Jurkat, Clone E6-1 (cell line): ENCODE measurements around the gene RNU6-9.

ENCODE experiments used
- DNase-seq: peaks from one replicate; pipeline ENCODE4 v3.0.0-alpha.2; 2011; ENCODE audit warnings: low read depth, low spot score
- H3K4me3 ChIP-seq: 2 replicates; pipeline ENCODE4 v1.5.1; 2011; ENCODE audit warnings: mild to moderate bottlenecking, low read length, control low read depth, moderate library complexity

Gene RNU6-9

DNA sequence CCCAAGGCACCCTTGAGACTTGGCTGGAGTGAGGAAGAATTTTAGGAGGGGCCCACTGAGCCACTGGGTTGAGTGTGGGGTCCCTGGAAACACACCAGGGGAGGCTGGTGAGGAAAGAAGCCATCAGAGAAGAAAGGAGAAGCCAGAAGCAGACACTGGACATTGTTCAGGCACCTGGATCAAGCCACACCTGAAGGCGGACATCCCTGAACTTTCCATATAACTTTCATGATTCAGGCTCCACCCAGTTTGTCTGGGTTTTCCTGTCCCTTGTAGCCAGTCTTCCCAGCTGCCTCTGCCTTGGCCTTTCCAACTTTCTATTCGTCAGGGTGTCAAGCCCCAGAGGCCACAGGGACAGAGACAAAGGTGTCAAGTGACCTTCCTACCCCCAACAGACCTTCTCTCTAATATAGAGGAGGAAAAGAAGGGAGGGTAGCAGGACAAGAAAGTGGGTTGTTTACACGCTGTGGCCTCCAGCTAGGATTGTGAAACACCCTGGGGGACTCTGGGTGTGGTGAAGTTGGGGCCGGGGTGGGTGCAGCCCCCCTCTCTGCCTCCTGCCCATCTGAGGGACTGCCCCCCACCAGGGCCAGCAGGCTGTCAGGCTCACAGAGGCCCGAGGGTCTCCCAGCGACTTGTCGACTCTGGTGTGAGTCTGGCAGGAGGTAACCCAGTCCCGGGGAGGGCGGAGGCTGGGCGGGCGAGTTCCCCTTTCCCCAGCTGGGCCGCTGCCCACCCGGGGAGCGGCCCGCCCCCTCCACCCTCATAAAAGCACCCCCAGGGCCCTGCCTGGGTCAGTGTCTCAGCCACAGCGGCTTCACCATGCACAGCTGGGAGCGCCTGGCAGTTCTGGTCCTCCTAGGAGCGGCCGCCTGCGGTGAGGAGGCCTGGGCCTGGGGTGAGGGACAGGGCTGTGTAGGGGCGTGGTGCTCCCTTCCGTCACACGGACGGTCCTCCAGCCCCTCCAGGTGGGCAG, 34.1 kb upstream of the RNU6-9 start, which contains the start of gene CFD:
CFD (plus strand) TSS at position 797 of the 976 bp plus-strand sequence; CDS start at position 823, 26 bp downstream.
- peak within 1 kb of the TSS; percentile 56 for H3K4me3 ChIP-seq
- no peak for DNase-seq

DNA sequence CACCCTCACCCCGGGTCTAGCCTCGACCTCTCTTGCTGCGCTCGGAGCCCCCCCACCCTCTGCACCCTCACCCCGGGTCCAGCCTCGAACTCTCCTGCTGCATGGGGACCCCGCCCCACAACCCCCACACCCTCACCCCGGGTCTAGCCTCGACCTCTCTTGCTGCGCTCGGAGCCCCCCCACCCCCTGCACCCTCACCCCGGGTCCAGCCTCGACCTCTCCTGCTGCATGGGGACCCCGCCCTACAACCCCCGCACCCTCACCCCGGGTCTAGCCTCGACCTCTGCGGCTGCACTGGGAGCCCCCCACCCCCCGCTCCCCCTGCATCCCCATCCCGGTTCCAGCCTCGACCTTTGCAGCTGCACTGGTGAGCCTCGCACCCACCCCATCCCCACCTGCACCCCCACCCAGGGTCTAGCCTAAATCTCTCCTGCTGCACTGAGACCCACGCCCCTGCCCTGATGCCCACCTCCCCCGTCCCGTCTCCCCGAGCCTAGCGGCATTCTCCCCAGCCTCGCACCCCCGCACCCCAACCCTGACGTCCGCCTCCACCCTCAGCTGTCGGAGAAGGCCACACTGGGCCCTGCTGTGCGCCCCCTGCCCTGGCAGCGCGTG, 32.0 kb upstream of the RNU6-9 start:
- no peak for DNase-seq

GRCh38 chr19:861756-862580, 31.3 kb upstream of the RNU6-9 start:
- no peak overlapping the region for H3K4me3 ChIP-seq
- peak; percentile 62 for DNase-seq

More for the DNA sequence above, 32.0 kb upstream of the RNU6-9 start:
- peak overlapping the region; percentile 56 for H3K4me3 ChIP-seq

GRCh38 chr19:862581-863314, 30.5 kb upstream of the RNU6-9 start:
- H3K4me3 ChIP-seq = no peak overlapping the region
- peak; percentile 46 for DNase-seq

- DNase-seq = no peak
- no peak overlapping the region for H3K4me3 ChIP-seq
Observed at GRCh38 chr19:863315-863620, 30.0 kb upstream of the RNU6-9 start.

GRCh38 chr19:866769-867300, 26.4 kb upstream of the RNU6-9 start:
- no peak overlapping the region for H3K4me3 ChIP-seq
- no peak for DNase-seq

GRCh38 chr19:867301-867793, 25.9 kb upstream of the RNU6-9 start:
- H3K4me3 ChIP-seq = no peak overlapping the region
- no peak for DNase-seq

- H3K4me3 ChIP-seq = no peak overlapping the region
- DNase-seq = no peak
Observed at GRCh38 chr19:867855-868457, 25.3 kb upstream of the RNU6-9 start.

DNA sequence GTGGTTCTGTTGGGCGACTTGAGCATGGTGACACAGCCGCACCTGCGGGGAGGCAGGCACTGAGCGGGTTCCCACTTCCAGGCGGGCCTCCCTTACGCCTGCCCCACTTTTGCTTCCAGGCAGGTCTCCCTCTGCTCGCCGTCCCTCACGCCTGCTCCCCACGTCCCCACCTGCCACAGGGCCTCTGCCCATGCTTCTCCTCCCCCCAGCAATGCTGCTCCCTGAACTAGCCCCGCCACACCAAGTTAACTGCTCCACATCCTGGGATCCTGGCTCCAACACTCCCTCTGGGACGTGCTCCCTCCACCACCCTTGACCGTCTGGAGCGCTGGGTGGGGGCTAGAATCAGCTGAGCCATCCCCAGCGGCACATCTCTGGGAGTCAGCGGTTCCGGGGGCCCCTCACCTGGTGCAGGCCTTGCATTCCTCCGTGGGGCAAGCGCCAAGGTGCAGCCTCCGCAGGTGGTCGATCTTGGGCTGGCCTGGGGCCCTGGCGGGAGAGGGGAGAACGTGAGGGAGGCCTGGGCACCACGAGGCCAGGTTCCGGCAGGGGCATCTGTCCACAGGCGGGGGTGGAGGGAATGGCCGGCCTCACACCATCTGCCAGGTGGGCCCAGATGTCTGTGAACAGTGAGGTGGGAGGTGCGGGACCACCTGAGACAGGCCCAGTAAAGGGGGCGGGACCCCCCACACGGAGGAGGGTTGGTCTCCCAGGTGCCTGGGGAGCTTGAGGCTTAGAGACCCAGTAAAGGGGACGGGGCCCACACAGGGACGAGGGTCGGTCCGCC, 24.6 kb upstream of the RNU6-9 start:
- no peak for DNase-seq
- H3K4me3 ChIP-seq = no peak overlapping the region

GRCh38 chr19:869245-870177, 23.8 kb upstream of the RNU6-9 start:
- no peak for DNase-seq
- no peak overlapping the region for H3K4me3 ChIP-seq

DNA sequence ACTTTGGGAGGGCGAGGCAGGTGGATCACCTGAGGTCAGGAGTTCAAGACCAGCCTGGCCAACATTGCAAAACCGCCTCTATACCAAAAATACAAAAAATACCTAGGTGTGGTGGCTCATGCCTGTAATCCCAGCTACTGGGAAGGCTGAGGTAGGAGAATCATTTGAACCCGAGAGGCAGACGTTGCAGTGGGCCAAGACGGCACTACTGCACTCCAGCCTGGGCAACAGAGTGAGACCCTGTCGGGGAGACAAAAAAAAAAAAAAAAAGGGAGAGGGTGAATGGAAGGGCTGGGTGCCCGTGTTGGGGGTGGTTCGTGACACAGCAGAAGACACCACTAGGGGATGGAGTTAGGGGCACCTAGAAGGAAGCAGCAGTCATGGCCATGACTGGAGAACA, 23.0 kb upstream of the RNU6-9 start:
- H3K4me3 ChIP-seq = no peak overlapping the region
- no peak for DNase-seq

GRCh38 chr19:870963-871401, 22.3 kb upstream of the RNU6-9 start:
- H3K4me3 ChIP-seq = no peak overlapping the region
- DNase-seq = no peak

DNA sequence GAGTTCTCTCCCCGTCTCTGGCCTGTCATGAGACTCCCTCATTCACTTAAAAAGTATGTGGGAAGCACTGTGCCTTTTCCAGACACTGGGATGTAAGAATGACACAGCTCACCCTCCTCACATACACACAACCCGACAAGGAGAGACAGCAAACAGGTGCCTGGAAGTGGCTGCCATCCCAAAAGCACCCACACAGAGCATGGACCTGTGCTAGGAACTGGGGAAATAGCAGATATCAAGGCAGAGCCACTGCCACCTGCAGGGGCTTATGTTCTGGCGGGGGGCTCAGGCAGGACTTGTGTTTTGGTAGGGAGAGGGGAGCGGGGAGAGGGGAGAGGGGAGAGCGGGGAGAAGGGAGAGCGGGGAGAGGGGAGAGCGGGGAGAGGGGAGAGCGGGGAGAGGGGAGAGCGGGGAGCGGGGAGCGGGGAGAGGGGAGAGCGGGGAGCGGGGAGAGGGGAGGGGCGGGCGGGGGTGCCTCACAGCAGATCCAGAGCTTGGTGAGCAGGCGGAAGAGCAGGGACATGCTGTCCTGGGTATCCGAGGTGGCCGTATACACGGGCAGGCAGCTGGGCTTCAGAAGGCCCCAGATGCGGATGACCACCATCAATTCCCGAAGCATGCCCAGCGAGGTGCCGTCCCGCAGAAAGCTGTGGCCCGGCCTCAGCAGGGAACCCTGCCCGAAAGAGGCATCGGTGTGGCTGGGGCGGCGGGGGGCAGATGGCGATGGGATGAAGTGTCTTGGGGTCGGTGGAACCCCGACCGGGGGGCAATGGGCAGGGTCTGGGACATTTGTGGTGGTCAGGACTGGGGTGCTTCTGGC, 21.6 kb upstream of the RNU6-9 start:
- no peak for DNase-seq
- peak overlapping the region; percentile 3; the same call in 1 of the 2 replicates for H3K4me3 ChIP-seq

DNA sequence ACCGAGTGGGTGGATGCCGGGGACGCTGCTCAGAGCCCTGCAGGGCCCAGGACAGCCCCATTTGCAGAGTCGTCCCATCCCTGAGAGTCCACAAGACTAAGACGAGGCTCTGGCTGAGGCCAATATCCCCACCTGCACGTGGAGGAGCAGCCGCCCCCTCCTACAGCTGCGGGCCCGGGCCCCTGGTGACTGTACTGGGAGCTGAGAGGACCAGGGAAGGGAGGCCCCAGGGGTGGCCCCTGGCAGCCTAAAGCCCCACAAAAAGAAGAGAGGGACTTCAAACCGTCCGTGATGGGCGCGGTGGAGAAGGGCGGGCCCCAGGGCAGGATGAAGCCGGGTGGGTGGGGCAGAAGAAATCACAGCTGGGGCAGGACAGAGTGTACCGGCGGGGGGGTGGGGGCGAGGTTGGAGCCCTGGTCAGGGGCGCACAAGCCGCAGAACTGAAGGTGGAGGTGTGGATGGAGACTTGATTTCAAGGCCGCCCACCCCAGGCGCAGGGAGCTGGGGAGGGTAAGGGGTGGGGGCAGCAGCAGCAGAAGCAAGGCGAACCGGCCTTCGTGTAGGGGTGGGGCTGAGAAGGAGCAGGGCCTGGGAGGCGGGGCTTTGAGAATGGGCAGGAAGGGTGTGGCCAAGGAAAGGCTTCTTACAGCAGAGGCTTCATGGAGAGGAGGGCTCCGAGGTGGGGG, 20.9 kb upstream of the RNU6-9 start:
- peak overlapping the region; percentile 7; the same call in 1 of the 2 replicates for H3K4me3 ChIP-seq
- peak; percentile 90 for DNase-seq

DNA sequence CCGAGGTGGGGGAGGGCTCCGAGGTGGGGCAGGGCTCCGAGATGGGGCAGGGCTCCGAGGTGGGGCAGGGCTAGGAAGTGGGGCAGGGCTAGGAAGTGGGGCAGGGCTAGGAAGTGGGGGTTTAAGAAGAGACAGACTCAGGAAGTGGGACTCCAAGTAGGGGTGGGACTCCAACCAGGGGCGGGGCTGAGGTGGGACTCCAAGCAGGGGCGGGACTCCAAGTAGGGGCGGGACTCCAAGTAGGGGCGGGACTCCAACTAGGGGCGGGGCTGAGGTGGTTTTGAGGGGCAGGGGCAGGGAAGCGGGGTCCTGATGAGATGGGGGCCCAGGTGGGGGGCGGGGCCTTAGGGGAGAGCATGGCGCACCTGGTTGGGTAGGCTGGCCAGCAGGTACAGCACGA, 20.2 kb upstream of the RNU6-9 start:
- no peak overlapping the region for H3K4me3 ChIP-seq
- peak; percentile 92 for DNase-seq
